NCI-H1417 (cell line): ENCODE data around the gene CCN6.
"Not testable (repeated sequence)": the region's sequence is repeated elsewhere in the genome, so short reads cannot be mapped to it uniquely, and the experiment has no call there.

Experiments used
- DNase-seq, 3 experiments: peaks; one replicate each; lab custom pipeline; 2025; lab: John Stamatoyannopoulos, UW

Gene CCN6

GRCh38 chr6:112049996-112050395 is 3.9 kb upstream of the CCN6 start:
- no peak for DNase-seq

- no peak for DNase-seq
Observed at GRCh38 chr6:112050429-112050828, 3.5 kb upstream of the CCN6 start.

- DNase-seq = not testable (repeated sequence)
Observed at GRCh38 chr6:112051251-112051740, 2.6 kb upstream of the CCN6 start.

- no peak for DNase-seq
Observed at GRCh38 chr6:112054555-112055190, 769 bp downstream of the CCN6 start.

- DNase-seq = no peak
Observed at GRCh38 chr6:112058243-112059032, 4.5 kb downstream of the CCN6 start.

GRCh38 chr6:112061605-112062004 is 7.7 kb downstream of the CCN6 start:
- DNase-seq = no peak

GRCh38 chr6:112062966-112063365 is 9.1 kb downstream of the CCN6 start:
- DNase-seq = no peak

- no peak for DNase-seq
Observed at GRCh38 chr6:112065426-112065986, 11.6 kb downstream of the CCN6 start.

GRCh38 chr6:112066606-112067005 is 12.7 kb downstream of the CCN6 start:
- DNase-seq = no peak

- DNase-seq = no peak
Observed at GRCh38 chr6:112081569-112081968, 27.7 kb downstream of the CCN6 start.

GRCh38 chr6:112085286-112086065 is 31.6 kb downstream of the CCN6 start:
- no peak for DNase-seq

- DNase-seq = peak; percentile 28 to 71 (median 58)
Observed at GRCh38 chr6:112086744-112087135, 32.8 kb downstream of the CCN6 start.

GRCh38 chr6:112087136-112087911 is 33.4 kb downstream of the CCN6 start, which contains the start of the genes FAM229B and TUBE1:
Gene FAM229B, plus strand, starts transcription at chr6:112087591. Its CDS starts 11,693 bp downstream, at chr6:112099284.
Gene TUBE1, minus strand, starts transcription at chr6:112087482. Its CDS starts 48 bp downstream, at chr6:112087434.
- peak; percentile 90 to 96 (median 96) for DNase-seq

- DNase-seq = no peak
Observed at GRCh38 chr6:112087916-112088315, 34.0 kb downstream of the CCN6 start.

- no peak for DNase-seq
Observed at GRCh38 chr6:112096901-112097300, 43.0 kb downstream of the CCN6 start.

GRCh38 chr6:112100561-112100960 is 46.7 kb downstream of the CCN6 start:
- peak in 1 of 3 experiments; percentile 8 for DNase-seq

GRCh38 chr6:112106026-112106425 is 52.1 kb downstream of the CCN6 start:
- not testable (repeated sequence) for DNase-seq

GRCh38 chr6:112106562-112106961 is 52.7 kb downstream of the CCN6 start:
- DNase-seq = no peak

- DNase-seq = peak in 1 of 3 experiments; percentile 14
Observed at GRCh38 chr6:112109262-112109661, 55.4 kb downstream of the CCN6 start.

GRCh38 chr6:112113431-112113830 is 59.5 kb downstream of the CCN6 start:
- DNase-seq = peak in 1 of 3 experiments; percentile 5

GRCh38 chr6:112113918-112114317 is 60.0 kb downstream of the CCN6 start:
- DNase-seq = no peak
